GM19468 (cell line): ENCODE measurements around the gene DSPP.
"Not testable (repeated sequence)": the region's sequence is repeated elsewhere in the genome, so short reads cannot be mapped to it uniquely, and the experiment has no call there.

Source experiments
- ATAC-seq: cut with Tn5 transposase; IDR thresholded peaks from one replicate; pipeline ENCODE4 v1.9.1; 2021; ENCODE audit warnings: mild to moderate bottlenecking, moderate library complexity, moderate number of reproducible peaks; ENCODE audit not compliant: unreplicated experiment; ENCODE audit errors: extremely low read depth

DSPP gene

GRCh38 chr4:87608229-87608628 is at the start of gene DSPP:
DSPP (plus strand) TSS chr4:87608529; CDS start chr4:87610909, 2,380 bp downstream.
- no peak for ATAC-seq

- ATAC-seq, result peak; percentile 71
These were observed 49.1 kb upstream of the DSPP start for GRCh38 chr4:87559090-87559837.

- ATAC-seq, result no peak
These were observed 47.5 kb upstream of the DSPP start for GRCh38 chr4:87560802-87561201.

- ATAC-seq, result no peak
These were observed 42.6 kb upstream of the DSPP start for GRCh38 chr4:87565746-87566145.

GRCh38 chr4:87566276-87566675 is 42.1 kb upstream of the DSPP start:
- no peak for ATAC-seq

- no peak for ATAC-seq
These were observed 41.1 kb upstream of the DSPP start for GRCh38 chr4:87567191-87567590.

- ATAC-seq, result no peak
These were observed 38.0 kb upstream of the DSPP start for GRCh38 chr4:87570290-87570805.

- not testable (repeated sequence) for ATAC-seq
These were observed 34.0 kb upstream of the DSPP start for GRCh38 chr4:87574376-87574775.

- no peak for ATAC-seq
These were observed 33.3 kb upstream of the DSPP start for GRCh38 chr4:87574996-87575395.

- no peak for ATAC-seq
These were observed 32.9 kb upstream of the DSPP start for GRCh38 chr4:87575408-87575807.

- ATAC-seq, result no peak
These were observed 32.3 kb upstream of the DSPP start for GRCh38 chr4:87575983-87576382.

GRCh38 chr4:87579478-87579877 is 28.9 kb upstream of the DSPP start:
- no peak for ATAC-seq

GRCh38 chr4:87580057-87580456 is 28.3 kb upstream of the DSPP start:
- ATAC-seq, result no peak

GRCh38 chr4:87584222-87584908 is 24.0 kb upstream of the DSPP start:
- ATAC-seq, result no peak

GRCh38 chr4:87589531-87589930 is 18.8 kb upstream of the DSPP start:
- ATAC-seq, result no peak

GRCh38 chr4:87592124-87592523 is 16.2 kb upstream of the DSPP start:
- ATAC-seq, result no peak

- no peak for ATAC-seq
These were observed 7.0 kb upstream of the DSPP start for GRCh38 chr4:87601361-87601760.

- no peak for ATAC-seq
These were observed 6.1 kb downstream of the DSPP start for GRCh38 chr4:87614292-87614890.

- ATAC-seq, result no peak
These were observed 7.9 kb downstream of the DSPP start for GRCh38 chr4:87616268-87616667.

GRCh38 chr4:87620086-87620485 is 11.8 kb downstream of the DSPP start:
- ATAC-seq, result no peak

GRCh38 chr4:87620491-87620890 is 12.2 kb downstream of the DSPP start:
- ATAC-seq, result no peak
